HG03159 (cell line): ENCODE data around the gene DCDC2C.

Experiments used
- ATAC-seq: cut with Tn5 transposase; IDR thresholded peaks from one replicate; pipeline ENCODE4 v1.9.1; 2021; ENCODE audit warnings: mild to moderate bottlenecking, moderate library complexity; ENCODE audit not compliant: unreplicated experiment

Gene DCDC2C

GRCh38 chr2:3708576-3708975 lies 5.2 kb downstream of the DCDC2C start:
- ATAC-seq: no peak

- ATAC-seq: no peak
Measured at GRCh38 chr2:3709225-3709624, 5.8 kb downstream of the DCDC2C start.

- no peak for ATAC-seq
Measured at GRCh38 chr2:3712424-3712823, 9.0 kb downstream of the DCDC2C start.

GRCh38 chr2:3712831-3713503 lies 9.6 kb downstream of the DCDC2C start:
- ATAC-seq: no peak

GRCh38 chr2:3718679-3719078 lies 15.3 kb downstream of the DCDC2C start:
- no peak for ATAC-seq

- no peak for ATAC-seq
Measured at GRCh38 chr2:3725002-3725401, 21.6 kb downstream of the DCDC2C start.

- ATAC-seq: no peak
Measured at GRCh38 chr2:3725458-3726250, 22.3 kb downstream of the DCDC2C start.

- ATAC-seq: no peak
Measured at GRCh38 chr2:3726511-3726910, 23.1 kb downstream of the DCDC2C start.

GRCh38 chr2:3727397-3728045 lies 24.1 kb downstream of the DCDC2C start:
- no peak for ATAC-seq

GRCh38 chr2:3728104-3729054 lies 25.0 kb downstream of the DCDC2C start:
- no peak for ATAC-seq

- no peak for ATAC-seq
Measured at GRCh38 chr2:3729055-3729448, 25.7 kb downstream of the DCDC2C start.

- ATAC-seq: no peak
Measured at GRCh38 chr2:3729786-3730185, 26.4 kb downstream of the DCDC2C start.

- ATAC-seq: no peak
Measured at GRCh38 chr2:3730646-3731045, 27.3 kb downstream of the DCDC2C start.

- ATAC-seq: no peak
Measured at GRCh38 chr2:3731829-3732228, 28.5 kb downstream of the DCDC2C start.

GRCh38 chr2:3736112-3736511 lies 32.7 kb downstream of the DCDC2C start:
- no peak for ATAC-seq

GRCh38 chr2:3737128-3737527 lies 33.8 kb downstream of the DCDC2C start:
- ATAC-seq: no peak

GRCh38 chr2:3738454-3738853 lies 35.1 kb downstream of the DCDC2C start:
- ATAC-seq: no peak

- ATAC-seq: no peak
Measured at GRCh38 chr2:3739313-3739712, 35.9 kb downstream of the DCDC2C start.

GRCh38 chr2:3741396-3741795 lies 38.0 kb downstream of the DCDC2C start:
- no peak for ATAC-seq

GRCh38 chr2:3741867-3742602 lies 38.7 kb downstream of the DCDC2C start:
- no peak for ATAC-seq
